ENCODE results near the gene HTT.

The HTT gene

GRCh38 chr4:3074078-3074845 is at the start of gene HTT, which contains the start of gene HTT-AS:
TSS of gene HTT (plus strand) at chr4:3074681. CDS start at chr4:3074826, 145 bp downstream.
TSS of gene HTT-AS (minus strand) at chr4:3074538.
- H3K9ac ChIP-seq = peak within 1 kb of the TSS; percentile 87 to 97 (median 95)
- H3K4me2 ChIP-seq = peak within 1 kb of the TSS; percentile 89 to 99 (median 92)
- peaks cover 36 to 42% (median 38%) of the 10 kb centered on the region in 11 experiments; a peak in 21 of 22 replicates for H4K20me1 ChIP-seq
- peaks cover 37 to 45% (median 44%) of the 10 kb centered on the region in 10 experiments for H3K4me1 ChIP-seq
- TF ChIP-seq Cebpa-rat (IDR thresholded peaks at IDR 0.05) = no peak
- H3K4me3 ChIP-seq = peak within 1 kb of the TSS; percentile 75 to 97 (median 92)
- H3K9me3 ChIP-seq (replicated peaks in 1 of 11) = no peaks in the 10 kb centered on the region
- H3K27me3 ChIP-seq = no peaks in the 10 kb centered on the region
- H3K36me3 ChIP-seq = peaks cover 0 to 5% (median 0%) of the 10 kb centered on the region in 11 experiments; a peak in 1 of 22 replicates
- peak within 1 kb of the TSS; percentile 83 to 95 (median 90) for H3K27ac ChIP-seq

GRCh38 chr4:3025881-3026280 is 48.6 kb upstream of the HTT start:
- Histone ChIP-seq H3K9ac (no peak overlapping the region), H3K4me2 (no peak overlapping the region)

GRCh38 chr4:3026540-3026939 is 47.9 kb upstream of the HTT start:
- Histone ChIP-seq H3K27ac (no peak overlapping the region), H3K4me2 (no peak overlapping the region), H4K20me1 (no peaks in the 10 kb centered on the region), H3K4me1 (no peaks in the 10 kb centered on the region), H3K27me3 (no peaks in the 10 kb centered on the region), H3K9ac (no peak overlapping the region), H3K9me3 (replicated peaks in 1 of 11) (peaks cover 0 to 12% (median 8%) of the 10 kb centered on the region in 11 experiments; a peak in 14 of 22 replicates), H3K4me3 (no peak overlapping the region), H3K36me3 (no peaks in the 10 kb centered on the region)
- no peak for TF ChIP-seq Cebpa-rat (IDR thresholded peaks at IDR 0.05)

More at GRCh38 chr4:3025881-3026280, 48.6 kb upstream of the HTT start:
- H3K4me3 ChIP-seq = no peak overlapping the region
- H3K27me3 ChIP-seq = no peaks in the 10 kb centered on the region
- H3K9me3 ChIP-seq (replicated peaks in 1 of 11) = peaks cover 0 to 12% (median 8%) of the 10 kb centered on the region in 11 experiments; a peak in 14 of 22 replicates
- no peaks in the 10 kb centered on the region for H3K36me3 ChIP-seq
- TF ChIP-seq Cebpa-rat (IDR thresholded peaks at IDR 0.05) = no peak
- no peaks in the 10 kb centered on the region for H3K4me1 ChIP-seq
- H4K20me1 ChIP-seq = no peaks in the 10 kb centered on the region
- H3K27ac ChIP-seq = no peak overlapping the region

GRCh38 chr4:3029464-3029863 is 45.0 kb upstream of the HTT start:
- H3K9me3 ChIP-seq (replicated peaks in 1 of 11) = no peaks in the 10 kb centered on the region
- no peak overlapping the region for H3K4me3 ChIP-seq
- H3K4me2 ChIP-seq = no peak overlapping the region
- no peaks in the 10 kb centered on the region for H3K36me3 ChIP-seq
- no peaks in the 10 kb centered on the region for H3K27me3 ChIP-seq
- no peaks in the 10 kb centered on the region for H4K20me1 ChIP-seq
- no peak overlapping the region for H3K27ac ChIP-seq
- 0 out of 20 replicates have a peak, but pooled peaks cover 0 to 4% (median 0%) of the 10 kb centered on the region in 10 experiments for H3K4me1 ChIP-seq
- H3K9ac ChIP-seq = no peak overlapping the region
- TF ChIP-seq Cebpa-rat (IDR thresholded peaks at IDR 0.05) = no peak

- TF ChIP-seq Cebpa-rat (IDR thresholded peaks at IDR 0.05) = no peak
- Histone ChIP-seq H3K27ac (no peak overlapping the region), H3K9me3 (replicated peaks in 1 of 11) (no peaks in the 10 kb centered on the region), H3K36me3 (no peaks in the 10 kb centered on the region), H3K4me1 (0 out of 20 replicates have a peak, but pooled peaks cover 0 to 4% (median 0%) of the 10 kb centered on the region in 10 experiments), H3K9ac (no peak overlapping the region), H3K4me3 (no peak overlapping the region), H3K27me3 (no peaks in the 10 kb centered on the region), H4K20me1 (no peaks in the 10 kb centered on the region), H3K4me2 (no peak overlapping the region)
These were observed 43.7 kb upstream of the HTT start for GRCh38 chr4:3030566-3031356.

GRCh38 chr4:3031357-3032082 is 43.0 kb upstream of the HTT start:
- Histone ChIP-seq H3K4me2 (no peak overlapping the region), H3K27me3 (no peaks in the 10 kb centered on the region), H3K27ac (no peak overlapping the region), H3K9me3 (replicated peaks in 1 of 11) (no peaks in the 10 kb centered on the region), H3K9ac (no peak overlapping the region), H3K36me3 (no peaks in the 10 kb centered on the region), H3K4me1 (0 out of 20 replicates have a peak, but pooled peaks cover 0 to 4% (median 0%) of the 10 kb centered on the region in 10 experiments), H3K4me3 (no peak overlapping the region), H4K20me1 (no peaks in the 10 kb centered on the region)
- no peak for TF ChIP-seq Cebpa-rat (IDR thresholded peaks at IDR 0.05)

- Histone ChIP-seq H3K9me3 (replicated peaks in 1 of 11) (no peaks in the 10 kb centered on the region), H3K27me3 (no peaks in the 10 kb centered on the region), H3K27ac (no peak overlapping the region), H3K4me3 (no peak overlapping the region), H3K9ac (no peak overlapping the region), H3K4me2 (no peak overlapping the region), H3K36me3 (no peaks in the 10 kb centered on the region), H3K4me1 (peaks cover 10 to 20% (median 15%) of the 10 kb centered on the region in 10 experiments), H4K20me1 (no peaks in the 10 kb centered on the region)
- TF ChIP-seq Cebpa-rat (IDR thresholded peaks at IDR 0.05) = no peak
These were observed 40.2 kb upstream of the HTT start for GRCh38 chr4:3034231-3034630.

- no peak for TF ChIP-seq Cebpa-rat (IDR thresholded peaks at IDR 0.05)
- no peaks in the 10 kb centered on the region for H4K20me1 ChIP-seq
These were observed 39.2 kb upstream of the HTT start for GRCh38 chr4:3035249-3035648.

GRCh38 chr4:3035674-3036073 is 38.8 kb upstream of the HTT start:
- H3K27me3 ChIP-seq = no peaks in the 10 kb centered on the region
- H3K9ac ChIP-seq = no peak overlapping the region
- no peak overlapping the region for H3K4me2 ChIP-seq
- H4K20me1 ChIP-seq = no peaks in the 10 kb centered on the region
- H3K36me3 ChIP-seq = no peaks in the 10 kb centered on the region
- peaks cover 17 to 29% (median 22%) of the 10 kb centered on the region in 10 experiments for H3K4me1 ChIP-seq
- no peak overlapping the region for H3K4me3 ChIP-seq
- H3K27ac ChIP-seq = no peak overlapping the region
- no peak for TF ChIP-seq Cebpa-rat (IDR thresholded peaks at IDR 0.05)
- no peaks in the 10 kb centered on the region for H3K9me3 ChIP-seq (replicated peaks in 1 of 11)

More at GRCh38 chr4:3035249-3035648, 39.2 kb upstream of the HTT start:
- Histone ChIP-seq H3K36me3 (no peaks in the 10 kb centered on the region), H3K4me1 (peaks cover 13 to 25% (median 17%) of the 10 kb centered on the region in 10 experiments), H3K9ac (no peak overlapping the region), H3K9me3 (replicated peaks in 1 of 11) (no peaks in the 10 kb centered on the region), H3K4me3 (no peak overlapping the region), H3K27me3 (no peaks in the 10 kb centered on the region), H3K27ac (no peak overlapping the region), H3K4me2 (no peak overlapping the region)

All from BLaER1 treated with 17β-estradiol and CSF1 and Interleukin-3, amounts not matched to agents 10 nM and 100 nM (cell line).